Neuronal stem cell (in vitro differentiated cells): ENCODE data around the gene TERF2IP.

Experiments
- DNase-seq: peaks from one replicate; pipeline ENCODE4 v3.0.0-alpha.2; 2013; ENCODE audit warnings: low spot score
- H2AFZ ChIP-seq: one replicate; pipeline ENCODE4 v1.6.1; 2013; ENCODE audit warnings: mild to moderate bottlenecking, low read length, inconsistent platforms
- H2AK5ac ChIP-seq: 2 replicates; pipeline ENCODE4 v1.6.1; 2013; ENCODE audit warnings: low read depth, mild to moderate bottlenecking, inconsistent platforms, low read length, moderate library complexity, mixed read lengths
- H2BK120ac ChIP-seq: 2 replicates; pipeline ENCODE4 v1.6.1; 2013; ENCODE audit warnings: low read depth, mild to moderate bottlenecking, inconsistent platforms, low read length, moderate library complexity, mixed read lengths
- H2BK12ac ChIP-seq: one replicate; pipeline ENCODE4 v1.6.1; 2013; ENCODE audit warnings: low read length, inconsistent platforms
- H2BK15ac ChIP-seq: 2 replicates; pipeline ENCODE4 v1.6.1; 2013; ENCODE audit warnings: mild to moderate bottlenecking, low read length, inconsistent platforms, mixed read lengths
- H2BK5ac ChIP-seq: one replicate; pipeline ENCODE4 v1.6.1; 2013; ENCODE audit warnings: inconsistent platforms, mild to moderate bottlenecking, low read length, moderate library complexity
- H3K14ac ChIP-seq: one replicate; pipeline ENCODE4 v1.6.1; 2013; ENCODE audit warnings: low read length, inconsistent platforms
- H3K18ac ChIP-seq: 2 replicates; pipeline ENCODE4 v1.6.1; 2013; ENCODE audit warnings: low read length, inconsistent platforms
- H3K23ac ChIP-seq: 2 replicates; pipeline ENCODE4 v1.6.1; 2013; ENCODE audit warnings: low read depth, mild to moderate bottlenecking, mixed read lengths, low read length, inconsistent platforms; ENCODE audit not compliant: poor library complexity
- H3K27ac ChIP-seq: replicated peaks from 3 replicates; pipeline ENCODE4 v1.5.1; 2013; ENCODE audit warnings: low read length, inconsistent platforms
- H3K27me3 ChIP-seq, 3 experiments: 2 replicates each; pipeline ENCODE4 v1.6.1; 2013; ENCODE audit warnings: low read length in 3 of 3, mild to moderate bottlenecking in 2 of 3, inconsistent platforms in 1 of 3, low read depth in 1 of 3, mixed read lengths in 1 of 3, moderate library complexity in 1 of 3; ENCODE audit not compliant: control insufficient read depth in 3 of 3, insufficient read depth in 3 of 3
- H3K36me3 ChIP-seq, 2 donors: replicated peaks in 1 of 2; 2 replicates each; pipeline ENCODE4 v1.6.1; 2013; ENCODE audit warnings: low read length in 2 of 2; ENCODE audit not compliant: control insufficient read depth in 2 of 2, insufficient read depth in 2 of 2
- H3K4ac ChIP-seq: 2 replicates; pipeline ENCODE4 v1.6.1; 2013; ENCODE audit warnings: inconsistent platforms, mild to moderate bottlenecking, low read length, moderate library complexity
- H3K4me1 ChIP-seq, 2 donors: 1 replicate in 1 of 2; 2 replicates in 1 of 2; pipeline ENCODE4 v1.6.1; 2013; ENCODE audit warnings: low read length in 2 of 2, low read depth in 1 of 2; ENCODE audit not compliant: control insufficient read depth in 2 of 2, insufficient read depth in 1 of 2
- H3K4me2 ChIP-seq: one replicate; pipeline ENCODE4 v1.6.1; 2013; ENCODE audit warnings: mild to moderate bottlenecking, low read length, inconsistent platforms; ENCODE audit not compliant: insufficient read depth, poor library complexity, severe bottlenecking
- H3K4me3 ChIP-seq, 2 donors: 2 replicates each; pipeline ENCODE4 v1.5.1; 2013; ENCODE audit warnings: low read length in 2 of 2, mild to moderate bottlenecking in 2 of 2, inconsistent platforms in 1 of 2, moderate library complexity in 1 of 2
- H3K79me1 ChIP-seq: one replicate; pipeline ENCODE4 v1.6.1; 2013; ENCODE audit warnings: low read depth, mild to moderate bottlenecking, inconsistent platforms, low read length, moderate library complexity
- H3K9ac ChIP-seq: one replicate; pipeline ENCODE4 v1.6.1; 2013; ENCODE audit warnings: mild to moderate bottlenecking, low read depth, low read length, inconsistent platforms; ENCODE audit not compliant: poor library complexity
- H3K9me3 ChIP-seq, 2 donors: replicated peaks in 1 of 2; 2 replicates each; pipeline versions ENCODE3 to v1.6.1; 2013; ENCODE audit warnings: low read length in 2 of 2, mild to moderate bottlenecking in 2 of 2, inconsistent platforms in 1 of 2, low read depth in 1 of 2, mixed read lengths in 1 of 2, moderate library complexity in 1 of 2; ENCODE audit not compliant: control insufficient read depth in 2 of 2, insufficient read depth in 1 of 2
- H4K8ac ChIP-seq: one replicate; pipeline ENCODE4 v1.6.1; 2013; ENCODE audit warnings: low read depth, mild to moderate bottlenecking, inconsistent platforms, low read length, moderate library complexity
- H4K91ac ChIP-seq: one replicate; pipeline ENCODE4 v1.6.1; 2013; ENCODE audit warnings: low read length, low read depth, mild to moderate bottlenecking, inconsistent platforms; ENCODE audit not compliant: poor library complexity
- WGBS, 2 donors: extraction: QIAGEN DNeasy Blood & Tissue Kit; methylation state at CpG; one replicate each; pipeline ENCODE4 v1.1.7; 2013; ENCODE audit warnings: missing lambda C conversion rate in 2 of 2, mixed read lengths in 1 of 2; ENCODE audit not compliant: insufficient read length in 2 of 2, insufficient replicate concordance in 1 of 2; ENCODE audit errors: extremely low coverage in 2 of 2; 5-methylcytosine and 5-hydroxymethylcytosine counted together

The TERF2IP gene

DNA sequence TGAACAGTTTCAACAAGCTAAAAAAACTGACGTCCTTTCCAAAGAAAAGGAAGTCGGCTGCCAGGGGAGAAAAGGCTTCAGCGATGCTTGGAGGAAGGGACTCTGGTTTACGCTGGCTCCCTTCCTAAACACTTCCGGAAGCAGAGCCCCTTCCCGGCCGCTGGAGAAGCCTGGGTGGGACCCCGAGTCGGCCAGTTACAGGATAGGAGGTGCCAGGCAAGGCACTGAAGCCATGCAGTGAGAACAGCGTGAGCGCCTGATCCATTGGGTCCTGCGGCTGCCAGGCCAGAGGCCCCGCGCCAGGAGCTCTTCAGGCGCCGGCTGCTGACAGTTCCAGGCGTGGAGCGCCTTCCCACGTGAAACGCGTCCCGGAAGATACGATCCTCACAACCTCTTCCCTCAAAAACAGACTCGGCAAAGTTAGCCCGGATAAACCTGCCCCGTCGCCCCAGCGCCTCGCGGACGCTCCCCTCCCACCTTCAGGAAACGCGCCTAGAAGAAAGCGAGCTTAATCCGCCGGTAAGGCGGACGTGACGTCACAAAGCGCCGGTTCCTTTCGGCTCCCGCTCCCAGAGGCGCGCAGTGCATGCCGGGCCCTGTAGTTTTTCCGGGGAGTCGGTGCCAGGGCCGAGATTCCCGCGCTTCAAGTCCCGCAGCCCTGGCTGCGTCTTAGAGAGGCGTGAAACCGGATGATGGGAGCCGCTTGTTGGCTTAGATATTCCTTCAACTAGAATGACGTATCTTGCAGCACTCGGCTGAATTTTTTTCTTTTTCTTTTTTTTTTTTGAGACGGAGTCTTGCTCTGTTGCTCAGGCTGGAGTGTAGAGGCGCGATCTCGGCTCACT is 24.6 kb upstream of the TERF2IP start, which contains the start of gene ADAT1:
ADAT1 (minus strand) TSS at position 521 of the 845 bp plus-strand sequence. CDS start 2,482 bp downstream, outside the sequence.
- Histone ChIP-seq H2BK15ac (no peak within 1 kb of the TSS), H3K4me2 (peak within 1 kb of the TSS; percentile 75), H3K4ac (no peak within 1 kb of the TSS), H4K8ac (no peak within 1 kb of the TSS), H2AK5ac (no peak within 1 kb of the TSS), H3K4me1 (peaks cover 0 to 3% of the 10 kb centered on the region in 2 donors), H4K91ac (no peak within 1 kb of the TSS), H2AFZ (peak within 1 kb of the TSS; percentile 89), H3K27me3 (no peaks in the 10 kb centered on the region), H3K9me3 (no peaks in the 10 kb centered on the region), H2BK120ac (no peak within 1 kb of the TSS), H3K18ac (peak within 1 kb of the TSS; percentile 89), H3K27ac (peak within 1 kb of the TSS; percentile 69), H3K23ac (peak within 1 kb of the TSS; percentile 32), H3K9ac (peak within 1 kb of the TSS; percentile 85), H3K79me1 (no peaks in the 10 kb centered on the region), H2BK12ac (no peak within 1 kb of the TSS), H3K36me3 (peaks cover 27 to 57% of the 10 kb centered on the region in 2 donors), H2BK5ac (no peak within 1 kb of the TSS), H3K4me3 (peak within 1 kb of the TSS; percentile 69 to 93), H3K14ac (no peak within 1 kb of the TSS)
- peak; percentile 99 for DNase-seq
- no CpG with 5 or more reads among the region's 62 CpGs for WGBS, 2 donors

DNA sequence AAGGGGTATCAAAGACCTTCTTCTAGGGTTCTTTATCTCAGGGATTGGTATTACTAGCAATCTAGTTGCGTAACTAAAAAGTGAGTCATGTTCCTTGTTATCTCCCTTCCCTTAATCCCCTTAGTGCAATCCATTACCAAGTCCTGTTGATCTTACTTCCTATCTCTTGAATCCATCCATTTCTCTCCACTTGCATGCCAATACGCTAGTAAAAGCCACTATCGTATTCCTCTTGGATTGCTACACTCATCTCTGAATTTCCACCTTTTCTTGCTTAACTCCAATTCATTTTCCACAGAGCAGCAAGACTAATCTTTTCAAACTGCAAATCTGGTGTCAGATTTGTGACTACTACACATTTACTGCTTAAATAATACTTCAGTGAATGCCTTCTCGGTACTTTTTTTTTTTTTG is 22.6 kb upstream of the TERF2IP start:
- no peak overlapping the region for H3K27ac ChIP-seq

DNA sequence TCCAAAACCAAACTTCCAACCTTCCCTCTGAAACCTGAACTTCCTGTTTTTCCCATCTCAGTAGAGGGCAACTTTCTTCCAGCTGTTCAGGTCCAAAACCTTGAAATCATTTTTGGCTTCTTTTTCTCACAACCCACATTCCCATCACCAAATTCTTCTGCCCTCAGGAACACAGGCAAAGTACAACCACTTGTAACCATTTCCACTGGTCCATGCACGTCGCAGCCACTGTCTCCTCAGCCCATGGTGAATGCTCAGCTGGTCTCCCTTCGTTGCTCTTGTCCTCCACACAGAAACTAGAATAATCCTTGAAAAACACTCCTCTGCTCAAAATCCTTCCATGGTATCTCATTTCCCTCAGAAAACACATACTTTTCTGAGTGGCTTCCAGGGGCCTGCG is 20.8 kb upstream of the TERF2IP start:
- no peaks in the 10 kb centered on the region for H3K79me1 ChIP-seq
- H3K4me2 ChIP-seq: no peak overlapping the region
- H3K9me3 ChIP-seq: no peaks in the 10 kb centered on the region
- no peak overlapping the region for H3K18ac ChIP-seq
- H3K27me3 ChIP-seq: no peaks in the 10 kb centered on the region
- H4K91ac ChIP-seq: no peak overlapping the region
- H2AK5ac ChIP-seq: no peak overlapping the region
- no peak overlapping the region for H3K9ac ChIP-seq
- no peak overlapping the region for H4K8ac ChIP-seq
- WGBS, 2 donors: no CpG with 5 or more reads among the region's 4 CpGs
- no peak overlapping the region for H3K4ac ChIP-seq
- H2BK5ac ChIP-seq: no peak overlapping the region
- DNase-seq: no peak
- no peak overlapping the region for H3K14ac ChIP-seq
- no peak overlapping the region for H2AFZ ChIP-seq
- H3K27ac ChIP-seq: no peak overlapping the region
- no peak overlapping the region for H3K23ac ChIP-seq
- no peak overlapping the region for H3K4me3 ChIP-seq
- H2BK15ac ChIP-seq: no peak overlapping the region
- H2BK12ac ChIP-seq: no peak overlapping the region
- peaks cover 46 to 63% of the 10 kb centered on the region in 2 donors for H3K36me3 ChIP-seq
- no peak overlapping the region for H2BK120ac ChIP-seq
- H3K4me1 ChIP-seq: no peaks in the 10 kb centered on the region

More for the DNA sequence above, 22.6 kb upstream of the TERF2IP start:
- H3K27me3 ChIP-seq: no peaks in the 10 kb centered on the region
- H2BK15ac ChIP-seq: no peak overlapping the region
- no peak overlapping the region for H2BK12ac ChIP-seq
- no peak overlapping the region for H2AK5ac ChIP-seq
- no peak overlapping the region for H2BK120ac ChIP-seq
- H4K8ac ChIP-seq: no peak overlapping the region
- H3K79me1 ChIP-seq: no peaks in the 10 kb centered on the region
- H2AFZ ChIP-seq: no peak overlapping the region
- no peak for DNase-seq
- no peak overlapping the region for H3K4me3 ChIP-seq
- no peak overlapping the region for H3K4me2 ChIP-seq
- H3K18ac ChIP-seq: no peak overlapping the region
- no peak overlapping the region for H3K4ac ChIP-seq
- no peaks in the 10 kb centered on the region for H3K9me3 ChIP-seq
- H3K23ac ChIP-seq: no peak overlapping the region
- no peak overlapping the region for H3K14ac ChIP-seq
- H3K9ac ChIP-seq: no peak overlapping the region
- no CpG with 5 or more reads among the region's 4 CpGs for WGBS, 2 donors
- H2BK5ac ChIP-seq: no peak overlapping the region
- H3K4me1 ChIP-seq: peaks cover 0 to 3% of the 10 kb centered on the region in 2 donors
- H4K91ac ChIP-seq: no peak overlapping the region
- H3K36me3 ChIP-seq: peaks cover 39 to 57% of the 10 kb centered on the region in 2 donors

DNA sequence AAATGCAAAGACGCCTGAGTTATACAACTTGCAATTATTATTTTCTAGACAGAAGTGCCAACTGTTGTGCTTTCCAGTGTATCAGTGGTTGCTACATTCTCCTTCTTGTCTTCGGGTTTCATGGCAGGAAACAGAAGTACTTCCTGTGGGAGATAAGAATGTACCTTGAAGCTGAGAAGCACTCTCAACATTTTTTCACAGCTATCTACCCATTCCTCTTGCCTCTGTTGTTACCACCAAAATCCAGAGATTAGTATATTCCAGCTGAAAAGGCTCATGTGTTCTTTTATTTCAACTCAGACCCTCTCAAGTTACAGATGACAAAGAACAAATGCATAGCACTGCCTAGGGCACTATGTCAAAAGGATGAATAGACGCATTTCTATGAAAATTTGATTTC is 19.7 kb upstream of the TERF2IP start:
- H3K27ac ChIP-seq: no peak overlapping the region
- no peak overlapping the region for H2AFZ ChIP-seq
- no peak overlapping the region for H3K4me3 ChIP-seq
- no peaks in the 10 kb centered on the region for H3K27me3 ChIP-seq
- no peak overlapping the region for H4K8ac ChIP-seq
- H3K79me1 ChIP-seq: no peaks in the 10 kb centered on the region
- H3K23ac ChIP-seq: no peak overlapping the region
- no peak for DNase-seq
- H4K91ac ChIP-seq: no peak overlapping the region
- no peak overlapping the region for H2BK5ac ChIP-seq
- no peak overlapping the region for H2BK120ac ChIP-seq
- H3K4me1 ChIP-seq: no peaks in the 10 kb centered on the region
- no peak overlapping the region for H3K18ac ChIP-seq
- no peak overlapping the region for H2BK12ac ChIP-seq
- H3K4me2 ChIP-seq: no peak overlapping the region
- H3K9me3 ChIP-seq: no peaks in the 10 kb centered on the region
- H2BK15ac ChIP-seq: no peak overlapping the region
- peaks cover 54 to 72% of the 10 kb centered on the region in 2 donors for H3K36me3 ChIP-seq
- no peak overlapping the region for H3K9ac ChIP-seq
- H2AK5ac ChIP-seq: no peak overlapping the region
- WGBS, 2 donors: no CpG with 5 or more reads among the region's 3 CpGs
- H3K4ac ChIP-seq: no peak overlapping the region
- no peak overlapping the region for H3K14ac ChIP-seq
